Endothelial cell of umbilical vein (primary cell): ENCODE measurements around the gene TBC1D8. TPM values are rescaled to one million over a fixed set of nuclear protein-coding genes. Genes with fewer than 3 reads are reported as not detected.

ENCODE experiments used
- BruUV-seq: library from RNA; stranded (reverse); fragments of 400-500 nt; replicated peaks from 2 replicates; lab custom pipeline; 2021; lab: Mats Ljungman, UMichigan
- CTCF ChIA-PET: fragments of 300-600, 350-600 bp; sonication (Branson Sonifier 250); formaldehyde crosslinking; loops from one replicate; lab custom pipeline; 2021; ENCODE audit warnings: antibody characterized with exemption, inconsistent platforms; lab: Charles Lee
- POLR2A ChIA-PET: fragments of 300-600, 350-600 bp; sonication (Branson Sonifier 250); formaldehyde crosslinking; loops from one replicate; lab custom pipeline; 2021; ENCODE audit warnings: antibody characterized with exemption, inconsistent platforms; lab: Charles Lee
- DNase-seq: peaks from one replicate; pipeline ENCODE4 v3.0.0-alpha.2; 2011; ENCODE audit warnings: low read depth, low spot score
- FAIRE-seq: peaks from 2 replicates; lab custom pipeline; 2011; peaks lifted over from hg19 to GRCh38; lab: Jason Lieb, UNC
- H2AFZ ChIP-seq: 2 replicates; pipeline ENCODE4 v1.6.0; 2012; ENCODE audit warnings: low read depth, low read length, control low read depth, inconsistent platforms
- H3K27ac ChIP-seq: 2 replicates; pipeline ENCODE4 v1.5.1; 2011; ENCODE audit warnings: low read depth, mild to moderate bottlenecking, control low read depth, low read length, moderate library complexity; ENCODE audit not compliant: insufficient read depth
- H3K27me3 ChIP-seq, 2 experiments: 2 replicates each; pipeline versions ENCODE4 v1.6.0 to v1.6.1; 2011; ENCODE audit warnings: low read length in 2 of 2, mixed read lengths in 1 of 2; ENCODE audit not compliant: control insufficient read depth in 2 of 2, insufficient read depth in 2 of 2
- H3K36me3 ChIP-seq, 2 experiments: 2 replicates in 1 of 2; 3 replicates in 1 of 2; pipeline ENCODE4 v1.5.1; 2011; ENCODE audit warnings: low read length in 2 of 2, mild to moderate bottlenecking in 1 of 2, moderate library complexity in 1 of 2; ENCODE audit not compliant: control insufficient read depth in 2 of 2, insufficient read depth in 2 of 2; ENCODE audit errors: extremely low read depth in 1 of 2
- H3K4me1 ChIP-seq: 3 replicates; pipeline ENCODE4 v1.5.1; 2011; ENCODE audit warnings: mild to moderate bottlenecking, low read length; ENCODE audit not compliant: control insufficient read depth, insufficient read depth; ENCODE audit errors: extremely low read depth
- H3K4me2 ChIP-seq: 2 replicates; pipeline ENCODE4 v1.6.1; 2011; ENCODE audit warnings: low read length, control low read depth, mixed read lengths; ENCODE audit not compliant: insufficient read depth
- H3K4me3 ChIP-seq, 3 experiments: fragments of 200-600 bp in 1 of 3; sonication (generic), shearing (Covaris generic) in 1 of 3; replicated peaks in 1 of 3; 2 replicates each; pipeline ENCODE4 v1.5.1; 2011 to 2016; ENCODE audit warnings: control low read depth in 3 of 3, low read length in 3 of 3, mild to moderate bottlenecking in 2 of 3, inconsistent platforms in 1 of 3, low read depth in 1 of 3, moderate library complexity in 1 of 3; ENCODE audit not compliant: insufficient read depth in 1 of 3
- H3K79me2 ChIP-seq: 2 replicates; pipeline ENCODE4 v1.6.0; 2012; ENCODE audit warnings: low read length, inconsistent platforms; ENCODE audit not compliant: control insufficient read depth, insufficient read depth
- H3K9ac ChIP-seq: replicated peaks from 2 replicates; pipeline ENCODE3; 2011; ENCODE audit warnings: low read length, control low read depth; ENCODE audit not compliant: insufficient read depth; ENCODE audit errors: extremely low read depth
- H3K9me1 ChIP-seq: replicated peaks from 3 replicates; pipeline ENCODE4 v1.6.0; 2011; ENCODE audit warnings: mild to moderate bottlenecking, low read length; ENCODE audit not compliant: control insufficient read depth, insufficient read depth; ENCODE audit errors: extremely low read depth
- H3K9me3 ChIP-seq: replicated peaks from 2 replicates; pipeline ENCODE4 v1.5.1; 2012; ENCODE audit warnings: low read length, inconsistent platforms; ENCODE audit not compliant: control insufficient read depth, insufficient read depth
- H4K20me1 ChIP-seq: replicated peaks from 2 replicates; pipeline ENCODE3; 2011; ENCODE audit warnings: mild to moderate bottlenecking, low read length; ENCODE audit not compliant: control insufficient read depth, insufficient read depth; ENCODE audit errors: extremely low read depth
- FOS ChIP-seq: IDR thresholded peaks from 2 replicates; pipeline ENCODE4 v1.6.1; 2011; ENCODE audit warnings: mild to moderate bottlenecking, low read length, moderate library complexity, borderline replicate concordance; ENCODE audit not compliant: insufficient read depth
- GATA2 ChIP-seq: IDR thresholded peaks from 2 replicates; pipeline ENCODE4 v1.7.0; 2011; ENCODE audit warnings: low read depth, mild to moderate bottlenecking, moderate library complexity, mixed read lengths, low read length; ENCODE audit not compliant: insufficient read length, insufficient read depth
- JUN ChIP-seq: IDR thresholded peaks from 2 replicates; pipeline ENCODE4 v1.6.1; 2011; ENCODE audit warnings: borderline replicate concordance, low read depth; ENCODE audit not compliant: insufficient read length, insufficient read depth
- POLR2A ChIP-seq: IDR thresholded peaks from 2 replicates; pipeline ENCODE4 v1.6.1; 2012; ENCODE audit warnings: low read depth, mild to moderate bottlenecking, control low read depth, low read length
- POLR2AphosphoS5 ChIP-seq: IDR thresholded peaks from 2 replicates; pipeline ENCODE4 v1.6.1; 2012; ENCODE audit warnings: low read depth, mild to moderate bottlenecking, control low read depth, low read length, moderate library complexity; ENCODE audit not compliant: insufficient read depth
- dilution Hi-C: fragments of 300-500 bp; cut with MboI; formaldehyde crosslinking; loops from one replicate; pipeline ENCODE4 v1.15.0; 2019; ENCODE audit warnings: low sequenced_read_pairs; ENCODE audit not compliant: extremely low pct_ligation_motif_present
- intact Hi-C: fragments of 100-400 bp; cut with micrococcal nuclease; formaldehyde crosslinking; loops from one replicate; pipeline ENCODE4 v1.10.0; 2022
- polyA plus RNA-seq, 4 experiments: library from polyadenylated mRNA; depleted of rRNA in 3 of 4; stranded (reverse) in 3 of 4; unstranded in 1 of 4; fragments of >200 nt; gene quantifications; 2 replicates each; pipeline versions ENCODE4 v1.2.1 to v1.2.3, GENCODE V29; 2011 to 2012; ENCODE audit warnings: missing spikeins in 1 of 4
- total RNA-seq: library from RNA; stranded (reverse); gene quantifications from 2 replicates; pipeline ENCODE4 v1.2.3, GENCODE V29; 2021
- TF ChIP-seq, protein P1 (sequence below), 2 donors: IDR thresholded peaks; 1 replicate in 1 of 2; 2 replicates in 1 of 2; pipeline ENCODE4 v1.5.1; 2011; ENCODE audit warnings: low read length in 2 of 2, mild to moderate bottlenecking in 2 of 2, moderate library complexity in 2 of 2, control low read depth in 1 of 2, inconsistent platforms in 1 of 2, low read depth in 1 of 2; ENCODE audit not compliant: insufficient read depth in 1 of 2; ENCODE audit errors: extremely low read depth in 1 of 2
- TF ChIP-seq, protein P2 (sequence below): IDR thresholded peaks from 2 replicates; pipeline ENCODE4 v1.6.1; 2011; ENCODE audit not compliant: insufficient read depth, insufficient read length

TBC1D8 gene
- total and polyA plus RNA-seq, 2 donors (not counting 3 experiments of a cell fraction or from before 2014, with no cell fraction given) = 28.5 to 32.1 TPM

DNA sequence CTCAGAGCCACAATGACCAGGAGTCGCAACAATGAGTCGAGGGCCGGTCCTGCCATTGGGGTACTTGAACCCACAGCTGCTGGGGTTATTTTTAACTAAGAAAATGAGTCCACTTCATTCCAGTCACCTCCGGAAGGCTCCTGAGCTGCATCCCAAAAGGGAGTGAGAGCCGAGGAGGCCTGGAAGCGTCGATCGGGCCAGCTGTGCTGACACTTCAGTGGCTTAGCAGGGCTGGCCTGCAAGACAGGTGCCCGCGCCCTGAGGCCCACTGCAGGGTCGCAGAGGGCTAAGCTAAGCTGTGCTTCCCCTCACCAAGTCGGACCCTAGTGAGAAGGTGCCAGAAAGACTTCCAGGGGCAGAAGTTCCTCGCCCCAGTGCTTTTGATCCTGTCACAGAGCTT lies 21.1 kb downstream of the TBC1D8 start:
- H4K20me1 ChIP-seq = no peaks in the 10 kb centered on the region
- no peak overlapping the region for H3K27ac ChIP-seq
- dilution Hi-C loops (no loop called here), intact Hi-C loops (no loop called here)
- ChIA-PET POLR2A (no interaction called here), CTCF (interaction anchor here (0.6 to 1.4 kb wide), 3 partner anchors 17 to 59 kb away, joined by 3 to 4 read pairs (median 3); no protein-coding TSS in a partner anchor)
- no peak overlapping the region for H3K4me3 ChIP-seq
- H3K9ac ChIP-seq = no peak overlapping the region
- no peak overlapping the region for H2AFZ ChIP-seq
- peaks cover 26% of the 10 kb centered on the region for H3K4me1 ChIP-seq
- no peaks in the 10 kb centered on the region for H3K9me3 ChIP-seq
- FAIRE-seq (no peak), DNase-seq (no peak)
- H3K36me3 ChIP-seq = no peaks in the 10 kb centered on the region
- H3K9me1 ChIP-seq = no peaks in the 10 kb centered on the region
- TF ChIP-seq JUN (no peak), POLR2AphosphoS5 (no peak), GATA2 (no peak), FOS (no peak), POLR2A (no peak)
- TF ChIP-seq, protein P1, sequence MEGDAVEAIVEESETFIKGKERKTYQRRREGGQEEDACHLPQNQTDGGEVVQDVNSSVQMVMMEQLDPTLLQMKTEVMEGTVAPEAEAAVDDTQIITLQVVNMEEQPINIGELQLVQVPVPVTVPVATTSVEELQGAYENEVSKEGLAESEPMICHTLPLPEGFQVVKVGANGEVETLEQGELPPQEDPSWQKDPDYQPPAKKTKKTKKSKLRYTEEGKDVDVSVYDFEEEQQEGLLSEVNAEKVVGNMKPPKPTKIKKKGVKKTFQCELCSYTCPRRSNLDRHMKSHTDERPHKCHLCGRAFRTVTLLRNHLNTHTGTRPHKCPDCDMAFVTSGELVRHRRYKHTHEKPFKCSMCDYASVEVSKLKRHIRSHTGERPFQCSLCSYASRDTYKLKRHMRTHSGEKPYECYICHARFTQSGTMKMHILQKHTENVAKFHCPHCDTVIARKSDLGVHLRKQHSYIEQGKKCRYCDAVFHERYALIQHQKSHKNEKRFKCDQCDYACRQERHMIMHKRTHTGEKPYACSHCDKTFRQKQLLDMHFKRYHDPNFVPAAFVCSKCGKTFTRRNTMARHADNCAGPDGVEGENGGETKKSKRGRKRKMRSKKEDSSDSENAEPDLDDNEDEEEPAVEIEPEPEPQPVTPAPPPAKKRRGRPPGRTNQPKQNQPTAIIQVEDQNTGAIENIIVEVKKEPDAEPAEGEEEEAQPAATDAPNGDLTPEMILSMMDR (IDR thresholded peaks at IDR 0.05; ENCODE audit: extremely low read depth in 1 of 2, insufficient read depth in 1 of 2, low read depth in 1 of 2, low read length in 2 of 2) = no peak
- TF ChIP-seq, protein P2, sequence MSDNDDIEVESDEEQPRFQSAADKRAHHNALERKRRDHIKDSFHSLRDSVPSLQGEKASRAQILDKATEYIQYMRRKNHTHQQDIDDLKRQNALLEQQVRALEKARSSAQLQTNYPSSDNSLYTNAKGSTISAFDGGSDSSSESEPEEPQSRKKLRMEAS = no peak
- H3K79me2 ChIP-seq = peaks cover 73% of the 10 kb centered on the region
- no peak overlapping the region for H3K4me2 ChIP-seq
- BruUV-seq = no TSS peak
- H3K27me3 ChIP-seq = no peaks in the 10 kb centered on the region
